Measurements from ENCODE around the gene EFNA4.

The EFNA4 gene

DNA sequence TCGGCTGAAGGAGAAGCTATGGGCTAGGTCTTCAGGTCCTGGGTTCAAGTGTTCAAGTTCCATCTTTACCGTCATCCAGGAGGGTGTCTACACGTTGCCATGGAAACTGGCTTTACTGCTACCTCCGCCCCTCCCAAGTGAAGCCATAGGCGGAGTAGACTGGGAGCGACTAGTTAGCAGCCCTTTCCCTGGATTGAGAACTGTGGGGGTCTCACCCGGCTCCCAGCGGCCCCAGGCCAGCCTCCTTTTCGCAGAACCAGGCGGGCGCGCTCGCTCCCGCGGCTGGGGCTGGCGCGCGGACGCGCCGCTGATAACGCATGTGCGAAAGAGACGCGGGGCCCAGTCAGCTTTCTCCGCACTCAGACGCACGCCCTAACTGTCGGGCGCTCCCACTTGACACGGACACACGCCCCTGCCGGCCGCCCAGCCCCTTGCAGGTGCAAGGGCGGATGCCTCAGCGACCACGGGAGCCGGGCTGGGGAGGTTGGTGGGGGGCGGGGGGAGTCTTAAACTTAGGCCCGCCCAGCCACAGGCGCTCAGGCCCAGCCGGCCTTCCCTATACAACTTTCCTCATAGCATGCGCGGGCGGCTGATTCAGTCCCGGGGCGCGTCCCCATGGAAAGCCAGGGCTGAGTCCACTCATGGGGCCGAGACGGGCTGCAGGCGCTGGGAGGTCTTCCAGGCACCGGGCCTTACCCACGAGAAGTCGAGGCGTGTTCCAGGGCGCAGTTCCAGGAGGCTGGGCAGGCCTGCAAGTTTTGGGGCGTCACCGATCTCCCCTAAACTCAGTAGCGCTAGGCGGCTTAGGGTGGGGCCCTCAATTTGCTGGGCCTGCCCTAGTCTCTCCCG, 7.4 kb downstream of the EFNA4 start:
- in situ Hi-C loops (cut with HindIII; ENCODE audit: low sequenced_read_pairs): no loop called here

DNA sequence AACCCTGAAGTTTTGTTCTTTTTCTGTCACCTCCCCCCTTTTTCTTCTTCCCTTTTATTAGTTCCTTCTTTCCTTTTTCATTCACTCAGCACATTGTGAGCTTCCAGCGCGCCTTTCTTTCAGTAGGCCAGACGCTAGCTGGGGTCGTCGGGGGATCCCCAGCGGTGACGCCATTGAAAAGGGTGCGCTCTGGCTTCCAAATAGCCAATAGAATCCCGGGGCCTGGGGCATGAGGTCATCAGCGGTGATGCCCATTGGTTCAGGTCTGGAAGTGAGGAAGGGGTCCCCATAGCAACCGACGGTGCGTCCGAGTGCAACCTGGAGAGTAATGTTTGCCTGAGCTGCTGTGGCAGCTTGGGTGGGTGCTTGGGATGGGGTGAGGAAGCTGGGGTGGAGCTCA, 8.2 kb downstream of the EFNA4 start:
- in situ Hi-C loops (cut with HindIII; ENCODE audit: low sequenced_read_pairs): no loop called here

DNA sequence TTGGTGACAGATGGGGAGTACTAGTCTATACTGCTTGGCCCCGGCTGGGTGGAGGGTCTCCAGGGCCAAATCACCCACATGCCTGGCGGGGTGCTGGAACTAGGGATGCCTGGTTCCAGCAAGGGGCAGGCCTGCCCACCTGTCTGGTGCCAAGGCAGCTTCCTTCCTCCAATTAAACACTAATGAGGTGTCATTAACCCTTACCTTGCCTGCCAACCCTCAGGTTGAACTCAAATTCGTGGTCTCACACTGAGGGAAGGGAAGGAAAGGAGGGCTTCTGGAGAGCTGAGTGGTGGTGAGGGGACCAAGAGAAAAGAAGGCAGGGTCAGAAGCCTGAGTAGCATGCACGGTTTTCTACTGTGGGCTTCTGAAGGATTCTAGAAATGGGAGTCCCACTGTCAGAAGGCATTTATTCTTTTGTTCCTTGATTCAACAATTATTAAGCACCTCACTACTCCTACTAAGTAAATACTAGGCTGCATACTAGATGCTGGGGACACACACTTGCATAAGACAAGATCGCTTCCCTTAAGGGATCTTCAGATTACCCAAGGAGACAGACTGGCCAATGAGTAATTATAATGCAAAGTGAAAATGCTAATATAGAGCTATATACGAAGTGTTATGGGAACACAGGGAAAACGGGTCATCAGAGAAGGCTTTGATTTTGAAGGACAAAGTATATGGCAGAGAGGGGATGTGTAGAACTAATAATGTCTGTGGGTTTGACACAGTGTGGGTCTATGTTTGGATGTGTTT, 9.2 kb downstream of the EFNA4 start:
- in situ Hi-C loops (cut with HindIII; ENCODE audit: low sequenced_read_pairs): no loop called here

DNA sequence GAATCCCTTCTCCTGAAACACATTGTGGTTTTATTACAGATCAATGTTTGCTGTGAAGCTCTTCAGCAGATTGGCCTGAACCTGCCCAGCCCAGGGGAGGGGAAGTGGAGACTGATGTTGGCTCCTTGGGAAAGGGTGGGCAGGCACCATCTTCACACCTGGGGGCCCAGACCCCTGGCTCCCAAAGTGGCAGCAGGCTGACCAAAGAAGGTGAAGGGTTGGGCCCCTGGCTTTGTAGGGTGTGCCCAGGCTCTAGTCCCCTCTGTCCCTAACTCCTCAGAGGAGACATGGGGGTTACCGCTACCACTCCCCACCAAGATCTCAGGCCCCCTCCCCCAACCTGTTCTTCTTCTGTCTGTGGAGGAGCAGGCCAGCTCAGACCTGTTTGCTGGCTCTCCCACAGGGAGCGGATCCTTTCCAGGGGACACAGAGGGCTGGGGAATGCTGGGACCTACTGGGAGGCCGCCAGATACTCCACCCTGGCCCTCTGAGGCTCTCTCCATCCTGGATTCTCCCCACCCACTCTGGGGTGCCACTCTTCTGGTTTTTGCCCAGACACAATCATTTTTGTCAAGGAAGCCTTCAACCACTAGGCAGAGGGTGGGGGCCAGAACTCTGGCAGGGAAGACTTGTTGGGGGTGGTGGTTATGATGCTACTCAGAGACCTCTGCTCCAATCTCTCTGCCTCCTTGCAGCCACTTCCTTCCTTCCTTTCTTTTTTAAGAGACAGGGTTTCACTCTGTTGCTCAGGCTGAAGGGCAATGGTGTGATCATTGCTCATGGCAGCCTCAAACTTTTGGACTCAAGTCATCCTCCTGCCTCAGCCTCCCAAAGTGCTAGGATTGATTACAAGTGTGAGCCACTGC, 10.1 kb downstream of the EFNA4 start:
- in situ Hi-C loops (cut with HindIII; ENCODE audit: low sequenced_read_pairs): no loop called here

DNA sequence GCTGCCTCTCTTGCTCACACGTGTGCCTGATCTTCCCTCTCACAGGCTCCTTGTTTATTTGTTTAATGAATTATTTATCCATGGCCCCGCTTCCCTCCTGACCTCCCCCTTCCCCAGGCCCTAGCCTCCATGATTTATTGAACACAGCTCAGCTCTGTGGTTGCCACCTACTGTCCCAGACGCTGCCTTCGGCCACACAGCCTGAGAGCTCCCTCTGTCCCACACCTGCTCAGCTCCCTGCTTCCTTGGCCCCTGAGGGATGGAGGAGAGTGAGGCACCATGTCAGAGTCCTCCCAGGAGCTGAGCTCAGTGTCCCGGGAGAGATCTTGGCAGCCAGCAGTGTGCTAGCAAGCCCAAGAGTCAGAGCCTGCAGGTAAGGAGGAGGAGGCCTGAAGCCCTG, 12.0 kb downstream of the EFNA4 start:
- in situ Hi-C loops (cut with HindIII; ENCODE audit: low sequenced_read_pairs): no loop called here

DNA sequence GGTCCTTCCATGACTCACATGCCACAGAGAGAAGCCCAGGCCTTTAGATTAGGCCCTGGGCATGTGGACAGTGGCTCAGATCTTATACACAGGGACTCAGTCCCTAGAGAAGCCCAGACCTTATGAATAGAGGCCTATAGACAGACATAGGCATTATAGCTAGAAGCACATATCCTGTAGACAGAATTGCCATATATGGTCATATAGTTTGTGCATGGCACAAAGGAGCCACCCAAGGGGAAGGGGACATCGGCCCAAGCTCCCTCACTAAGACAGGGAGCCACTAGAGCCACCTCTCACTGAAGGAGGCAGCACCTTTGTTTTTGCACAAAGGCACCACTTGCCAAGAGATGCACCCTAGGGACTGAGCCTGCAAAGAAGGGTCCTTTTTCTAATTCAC, 12.8 kb downstream of the EFNA4 start:
- in situ Hi-C loops (cut with HindIII; ENCODE audit: low sequenced_read_pairs): no loop called here

DNA sequence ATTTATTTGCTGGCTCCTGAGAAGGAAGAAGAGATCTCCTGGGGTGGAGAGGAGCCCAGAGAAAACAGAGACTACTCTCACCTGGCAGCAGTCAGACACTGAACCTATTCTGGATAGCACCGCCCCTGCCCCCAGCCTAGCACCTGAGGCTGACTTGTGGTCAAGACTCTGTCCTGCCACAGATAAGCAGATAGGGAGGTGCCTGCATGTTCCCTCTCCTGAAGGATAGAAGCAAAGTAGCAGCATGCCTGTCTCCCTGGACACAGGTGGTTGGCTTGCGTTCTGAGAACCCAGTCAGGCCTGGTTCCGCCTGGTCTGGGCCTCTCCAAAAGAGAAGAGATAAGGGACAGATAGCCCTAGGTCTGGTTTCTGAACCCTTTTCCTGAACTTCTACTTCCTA, 13.8 kb downstream of the EFNA4 start:
- in situ Hi-C loops (cut with HindIII; ENCODE audit: low sequenced_read_pairs): no loop called here

DNA sequence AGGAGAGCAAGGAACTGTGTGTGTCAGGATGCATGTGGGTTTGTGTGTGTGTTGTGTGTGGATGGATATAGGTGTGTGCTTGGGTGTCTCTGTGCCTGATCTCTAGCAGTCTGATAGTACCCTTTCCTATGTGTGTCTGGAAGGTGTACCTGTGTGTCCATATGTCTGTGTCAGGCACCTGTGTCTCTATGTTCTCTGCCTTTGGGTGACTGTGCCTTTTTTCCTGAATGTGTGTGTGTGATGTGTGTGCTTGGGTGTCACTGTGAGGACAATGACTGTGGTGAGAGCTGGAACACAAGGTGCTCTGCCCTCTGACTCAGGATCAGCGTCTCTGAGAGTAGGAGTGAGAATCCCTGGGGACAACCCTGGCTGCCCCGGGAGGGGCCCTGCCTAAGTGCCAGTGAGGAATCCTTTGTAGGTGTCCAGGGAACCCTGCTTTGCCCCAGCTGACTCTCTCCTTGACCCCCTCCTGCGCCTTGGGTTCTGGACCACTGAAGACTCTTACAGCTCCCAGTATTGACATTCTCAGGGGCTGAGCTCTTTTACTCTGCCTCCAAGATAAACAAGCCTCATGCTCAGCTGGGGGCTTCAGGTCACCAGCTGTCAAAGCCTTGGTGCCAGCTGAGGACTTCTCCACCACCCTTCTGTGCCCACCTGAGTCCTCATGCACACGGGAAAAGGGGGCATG, 14.4 kb downstream of the EFNA4 start:
- in situ Hi-C loops (cut with HindIII; ENCODE audit: low sequenced_read_pairs): no loop called here

DNA sequence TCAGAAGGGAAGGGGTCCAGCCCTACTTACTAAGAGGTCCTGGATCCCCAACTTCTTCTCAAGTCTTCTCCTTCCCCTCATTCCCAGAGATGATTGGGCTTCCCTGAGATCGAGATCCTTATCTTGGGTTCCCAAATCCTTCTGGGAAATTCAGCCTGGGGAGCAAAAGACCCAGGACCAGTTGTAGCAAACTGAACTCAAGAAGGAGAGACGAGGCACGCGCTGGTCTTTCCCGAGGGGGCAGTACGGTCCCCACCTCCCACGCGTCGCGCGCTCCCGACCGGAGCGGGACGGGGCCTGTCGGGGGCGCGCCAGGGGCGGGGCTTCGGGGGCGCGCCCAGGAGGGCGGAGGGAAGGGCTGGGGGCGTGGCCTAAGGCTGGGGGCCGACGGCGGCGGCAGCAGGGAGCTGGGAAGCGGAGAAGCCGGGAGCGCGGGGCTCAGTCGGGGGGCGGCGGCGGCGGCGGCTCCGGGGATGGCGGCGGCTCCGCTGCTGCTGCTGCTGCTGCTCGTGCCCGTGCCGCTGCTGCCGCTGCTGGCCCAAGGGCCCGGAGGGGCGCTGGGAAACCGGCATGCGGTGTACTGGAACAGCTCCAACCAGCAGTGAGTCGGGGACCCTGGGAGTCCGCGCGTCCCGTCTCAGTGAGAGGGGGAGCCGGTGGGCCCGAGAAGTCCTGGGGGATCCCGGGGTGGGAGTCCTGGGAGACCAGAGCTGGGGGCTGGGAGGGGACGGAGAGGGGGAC, 15.1 kb downstream of the EFNA4 start, which contains the start of gene EFNA3:
Gene EFNA3 (plus strand): TSS at position 369 of the 741 bp plus-strand sequence. CDS start 105 bp downstream, at position 474.
- in situ Hi-C loops (cut with HindIII; ENCODE audit: low sequenced_read_pairs): no loop called here

DNA sequence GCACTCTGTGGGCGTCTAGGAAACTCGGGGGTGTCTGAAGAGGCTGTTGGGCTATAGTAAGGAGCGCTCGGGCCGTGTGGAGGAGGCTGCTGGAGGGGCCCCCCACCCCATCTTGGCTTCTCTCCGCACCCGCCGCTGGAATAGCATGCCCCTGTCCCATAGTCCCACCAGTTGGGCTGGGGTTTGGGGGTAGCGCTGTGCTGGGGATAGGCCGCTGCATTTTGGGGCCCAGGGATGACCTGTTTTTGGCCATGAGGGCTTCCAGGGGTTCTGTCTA, 15.6 kb downstream of the EFNA4 start:
- in situ Hi-C loops (cut with HindIII; ENCODE audit: low sequenced_read_pairs): no loop called here

DNA sequence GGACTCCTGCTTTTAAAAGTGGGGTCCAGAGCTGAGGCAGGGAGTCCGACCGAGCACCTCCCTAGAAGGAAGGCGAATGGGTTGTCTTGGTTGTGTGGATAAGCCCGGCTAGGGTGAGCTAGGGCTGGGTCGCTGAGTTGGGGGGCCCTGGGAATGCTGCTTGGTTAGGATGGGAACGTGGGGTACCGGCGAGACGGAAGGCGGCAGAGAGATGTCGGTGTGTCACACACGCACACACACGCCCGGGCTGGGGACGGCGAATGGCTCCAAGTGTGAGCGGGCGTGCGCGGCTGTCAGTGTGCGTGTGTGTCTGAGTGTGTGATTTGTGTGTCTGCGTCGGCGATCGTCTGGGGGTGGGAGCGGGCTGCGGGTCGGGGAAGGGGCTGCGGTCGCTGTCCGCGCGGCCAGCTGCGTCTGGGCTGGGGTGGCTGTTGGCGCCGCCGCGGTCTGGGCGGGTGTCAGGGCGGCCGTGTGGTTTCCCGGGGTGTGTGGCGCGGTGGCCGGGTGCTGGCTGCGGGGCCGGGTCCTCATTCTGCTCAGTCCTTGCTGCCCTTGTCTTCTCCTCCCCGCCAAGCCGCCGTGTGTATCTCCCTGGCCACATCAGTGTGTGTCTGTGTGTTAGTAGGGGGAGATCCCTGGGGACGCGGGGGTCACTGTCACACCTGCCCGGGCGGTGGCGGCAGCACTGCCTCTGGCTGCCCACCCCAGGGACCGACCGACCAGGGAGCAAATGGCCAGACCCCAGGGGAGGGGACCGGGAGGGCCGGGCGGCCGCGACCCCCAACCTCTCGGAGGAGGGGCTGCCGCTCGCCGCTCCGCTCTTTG, 16.2 kb downstream of the EFNA4 start:
- in situ Hi-C loops (cut with HindIII; ENCODE audit: low sequenced_read_pairs): no loop called here

DNA sequence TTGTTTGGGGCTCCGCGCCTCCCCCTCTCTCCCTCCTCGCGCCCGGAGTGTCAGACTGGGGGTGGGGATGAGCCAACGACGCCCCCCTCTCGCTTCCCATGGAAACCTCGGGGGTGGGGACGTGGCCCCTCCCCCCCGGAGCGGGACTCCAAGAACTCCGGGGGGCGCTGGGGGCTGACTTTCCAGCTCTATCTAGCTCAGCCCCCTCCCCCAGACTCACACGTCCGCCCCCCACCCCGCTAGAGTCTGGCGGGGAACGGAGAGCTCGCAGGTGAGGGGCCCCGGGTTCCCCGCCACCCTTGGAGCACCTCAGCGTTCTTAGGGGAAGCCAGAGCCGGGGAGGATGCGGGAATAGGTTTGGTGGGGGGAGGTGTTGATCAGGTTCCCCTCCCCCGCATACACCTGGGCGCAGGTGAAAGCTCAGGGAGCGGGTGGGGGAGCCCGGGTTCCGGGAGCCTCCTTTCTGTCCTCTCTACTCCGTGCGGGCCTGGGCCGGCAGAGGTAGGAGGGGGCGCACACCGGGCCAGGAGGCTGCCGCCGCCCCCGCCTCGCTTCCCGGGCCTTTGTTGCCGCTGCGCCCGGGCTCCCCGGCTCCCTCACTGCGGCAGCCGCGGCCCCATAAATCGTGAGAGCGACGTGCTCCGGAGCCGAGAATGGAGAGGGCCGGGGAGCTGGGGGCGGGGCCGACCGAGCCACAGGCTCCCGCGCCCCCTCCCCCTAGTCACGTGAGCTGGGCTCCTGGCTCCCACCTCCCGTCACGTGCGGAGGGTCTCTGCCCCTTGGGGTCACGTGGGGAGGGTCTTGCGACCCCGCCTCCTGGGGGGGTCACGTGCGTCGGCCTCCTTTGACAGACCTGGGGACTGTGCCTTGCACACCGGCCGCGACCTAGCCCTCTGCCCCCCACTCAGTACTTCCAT, 17.0 kb downstream of the EFNA4 start:
- in situ Hi-C loops (cut with HindIII; ENCODE audit: low sequenced_read_pairs): no loop called here

DNA sequence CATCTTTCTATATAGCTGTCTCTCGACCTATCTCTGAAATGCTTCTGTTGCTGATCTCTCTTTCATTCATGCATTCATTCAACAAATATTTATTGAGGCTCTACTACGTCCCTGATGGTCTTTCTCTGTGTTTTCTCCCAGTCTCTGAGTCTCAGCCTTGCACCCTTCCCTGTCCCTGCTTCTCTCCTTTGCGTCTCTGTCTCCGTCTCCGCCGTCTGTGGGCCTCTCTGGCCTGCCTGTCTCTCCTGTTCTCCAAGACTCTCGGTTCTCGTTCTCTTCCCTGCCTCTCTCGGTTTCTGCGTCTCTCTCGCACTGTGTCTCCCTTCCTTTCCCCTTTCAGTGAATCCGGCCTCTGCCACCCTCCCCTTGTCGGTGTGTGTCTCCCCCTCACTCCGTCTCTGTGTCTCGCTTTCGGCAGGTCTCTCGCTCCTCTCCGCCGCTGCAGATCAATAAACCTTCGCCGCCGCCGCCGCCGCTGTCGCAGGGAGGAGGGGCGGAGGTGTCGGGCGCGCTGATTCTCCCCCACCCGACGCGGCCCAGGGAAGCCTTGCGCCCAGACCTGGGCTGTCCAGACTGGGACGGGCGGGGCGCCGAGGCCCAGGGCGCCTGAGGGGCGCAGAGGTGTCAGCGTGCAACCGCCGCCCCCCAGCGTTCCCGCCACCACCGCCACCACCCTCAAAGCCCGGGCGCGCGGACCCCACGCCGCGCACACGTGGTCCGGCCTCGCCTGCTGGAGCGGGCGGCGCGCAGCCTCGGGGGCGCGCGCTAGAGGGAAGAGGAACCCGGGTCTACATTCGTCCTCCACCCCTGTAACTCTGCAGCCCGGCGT, 18.1 kb downstream of the EFNA4 start:
- in situ Hi-C loops (cut with HindIII; ENCODE audit: low sequenced_read_pairs): no loop called here

DNA sequence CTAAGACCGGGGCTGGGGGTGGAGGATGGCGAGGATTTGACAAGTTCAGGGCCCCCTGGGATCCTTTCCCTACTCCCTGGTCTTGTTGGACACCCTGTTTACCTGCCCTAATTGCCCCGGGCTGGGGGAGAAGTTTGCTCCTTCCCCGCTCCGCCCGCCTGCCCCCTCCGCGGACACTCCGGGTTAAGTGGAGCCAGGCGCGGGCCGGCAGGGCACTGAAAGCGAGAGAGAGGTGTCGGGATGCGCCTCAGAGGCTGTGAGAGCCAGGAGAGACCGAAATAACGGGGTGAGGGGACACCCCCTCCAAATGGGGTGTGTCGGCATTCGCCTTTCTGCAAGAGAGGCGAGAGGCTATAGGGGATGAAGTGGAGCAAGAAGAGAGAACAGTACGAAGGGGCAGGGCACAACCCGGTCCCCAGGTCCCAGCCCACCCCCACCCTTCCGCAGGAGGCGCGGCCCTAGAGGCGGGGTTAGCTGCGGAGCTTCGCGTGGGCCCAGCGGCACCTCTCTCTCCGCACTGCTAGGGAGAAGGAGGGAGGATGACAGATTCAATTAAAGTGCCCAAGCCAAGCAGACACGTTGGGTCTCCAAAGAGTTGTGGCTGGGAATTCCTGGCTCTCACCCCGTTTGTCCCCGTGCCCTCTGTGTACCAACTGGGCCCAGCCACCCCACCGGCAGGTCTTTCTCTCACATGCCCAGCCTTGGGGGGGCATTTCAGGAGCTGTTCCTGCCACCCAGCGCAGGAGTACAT, 18.9 kb downstream of the EFNA4 start:
- in situ Hi-C loops (cut with HindIII; ENCODE audit: low sequenced_read_pairs): no loop called here

DNA sequence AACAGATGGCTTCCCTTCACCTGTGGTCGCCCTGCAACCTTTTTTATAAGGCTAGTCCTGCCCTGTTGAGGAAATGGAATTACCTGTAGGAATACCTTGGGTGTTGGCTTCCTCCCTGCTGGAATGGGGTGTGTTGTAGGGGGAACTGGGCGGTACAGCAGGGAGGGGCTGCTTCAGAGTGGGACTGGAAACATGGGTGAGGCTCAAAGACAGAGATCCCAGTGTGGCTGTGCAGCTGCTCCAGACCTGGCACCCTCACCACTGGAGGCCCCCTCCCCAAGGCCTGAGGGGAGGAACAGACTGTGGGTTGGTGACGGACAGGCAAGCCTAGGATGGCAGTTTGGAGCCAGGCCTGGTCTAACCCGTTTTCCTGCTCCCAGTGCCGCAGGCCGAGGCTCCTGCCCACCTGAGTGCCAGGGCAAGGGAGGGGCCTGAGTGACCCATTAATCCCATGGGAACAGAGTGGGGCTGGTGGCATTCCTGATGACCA, 19.6 kb downstream of the EFNA4 start:
- in situ Hi-C loops (cut with HindIII; ENCODE audit: low sequenced_read_pairs): no loop called here

DNA sequence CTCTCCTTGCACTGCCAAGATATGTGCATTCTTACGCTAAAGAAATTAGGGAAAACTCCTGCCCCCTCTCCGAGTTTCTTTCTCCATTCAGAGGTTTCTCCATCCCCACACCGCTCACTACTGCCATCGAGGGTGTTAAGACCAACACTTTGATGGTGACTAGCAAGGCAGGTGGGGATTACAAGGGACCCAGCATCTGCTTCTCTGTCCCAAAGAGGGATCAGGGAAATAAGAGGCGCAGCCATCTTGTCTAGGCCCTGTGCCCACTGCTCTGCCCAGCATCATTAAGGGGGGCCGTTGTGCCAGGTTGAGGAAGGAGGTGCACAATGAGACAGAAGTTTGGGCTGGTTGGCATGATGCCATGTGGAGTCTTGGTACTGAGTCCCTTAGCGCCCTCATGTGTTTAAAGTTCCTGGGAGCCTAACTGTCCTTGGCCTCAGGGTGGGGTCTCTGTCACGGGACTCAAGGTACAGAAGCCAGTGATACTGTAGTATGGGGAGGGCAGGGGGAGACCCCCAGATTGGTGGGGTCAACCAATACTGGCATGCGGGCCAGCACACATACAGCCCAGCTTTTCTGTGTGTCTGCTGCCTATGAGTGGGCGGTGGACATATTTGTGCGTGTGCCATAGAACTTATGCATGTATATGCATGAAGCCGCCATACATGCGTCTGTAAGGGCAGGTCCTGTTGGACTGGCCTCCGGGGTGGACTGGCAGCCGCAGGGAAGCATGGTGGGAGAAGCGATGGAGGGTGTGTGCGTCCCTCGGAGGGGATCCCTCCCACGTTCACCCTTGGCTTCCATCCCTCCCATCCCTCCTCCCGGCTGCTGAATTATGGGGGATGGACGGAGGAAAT, 20.6 kb downstream of the EFNA4 start:
- in situ Hi-C loops (cut with HindIII; ENCODE audit: low sequenced_read_pairs): no loop called here

Measured in endothelial cell of hepatic sinusoid (primary cell).